KBM-7 (cell line): ENCODE measurements around the gene MAP4K4.

Experiments used
- DNase-seq: peaks from one replicate; pipeline ENCODE4 v3.0.0-alpha.2; 2015
- in situ Hi-C: fragments of 300-500 bp; cut with MboI; formaldehyde crosslinking; loops from 2 replicates; pipeline ENCODE4 v1.14.3; 2020; ENCODE audit warnings: low sequenced_read_pairs, low pct_unique_long_range_greater_than_20kb, mixed read lengths

MAP4K4 gene

GRCh38 chr2:101717071-101717845 lies 19.8 kb downstream of the MAP4K4 start:
- in situ Hi-C loops: no loop called here
- DNase-seq: peak; percentile 66

DNA sequence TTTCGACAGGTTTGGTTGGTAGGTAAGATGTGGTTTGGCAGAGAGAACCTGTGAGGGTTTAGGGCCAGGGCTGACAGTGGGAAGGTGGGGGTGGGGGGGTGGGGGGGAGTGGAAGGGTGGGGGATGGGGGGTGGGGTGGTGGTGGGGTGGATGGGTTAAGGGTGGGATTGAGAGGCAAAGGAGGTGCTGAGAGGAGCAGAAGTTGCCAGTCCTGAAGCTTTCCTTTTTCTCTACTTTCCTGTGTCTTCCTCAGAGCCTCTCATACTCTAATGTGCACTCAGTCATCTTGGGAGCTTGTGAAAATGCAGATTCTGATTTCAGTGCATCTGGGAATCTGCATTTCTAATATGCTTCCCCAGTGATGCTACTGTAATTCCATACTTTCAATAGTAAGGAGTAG lies 21.0 kb downstream of the MAP4K4 start:
- no peak for DNase-seq
- in situ Hi-C loops: no loop called here

DNA sequence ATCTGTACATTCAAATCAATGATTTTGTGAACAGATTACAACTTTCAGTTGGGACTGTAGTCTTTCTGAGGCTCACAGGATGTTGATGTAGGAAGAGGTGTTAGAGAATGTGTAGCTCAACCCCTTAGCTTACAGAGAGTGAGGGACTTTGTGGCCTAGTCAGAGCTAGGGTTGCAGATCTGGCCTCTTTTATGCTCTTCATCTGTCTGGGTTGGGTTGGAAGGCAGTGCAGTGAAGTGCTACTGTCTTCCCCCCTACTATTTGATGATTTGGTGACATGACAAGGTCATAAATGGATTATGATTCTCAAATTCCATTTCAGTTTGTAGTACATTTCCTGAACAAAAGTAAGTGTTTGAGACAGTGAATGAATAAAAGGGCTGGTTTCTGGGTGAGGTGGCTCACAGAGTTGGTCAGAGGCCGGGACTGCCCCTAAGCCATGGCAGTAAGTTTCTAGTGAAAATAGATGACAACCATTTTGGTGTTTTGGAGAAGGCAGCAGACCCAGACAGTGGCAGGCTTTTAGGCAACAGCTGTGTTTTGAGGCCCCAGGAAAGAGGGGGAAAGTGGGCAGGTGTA lies 21.6 kb downstream of the MAP4K4 start:
- in situ Hi-C loops: no loop called here
- no peak for DNase-seq

DNA sequence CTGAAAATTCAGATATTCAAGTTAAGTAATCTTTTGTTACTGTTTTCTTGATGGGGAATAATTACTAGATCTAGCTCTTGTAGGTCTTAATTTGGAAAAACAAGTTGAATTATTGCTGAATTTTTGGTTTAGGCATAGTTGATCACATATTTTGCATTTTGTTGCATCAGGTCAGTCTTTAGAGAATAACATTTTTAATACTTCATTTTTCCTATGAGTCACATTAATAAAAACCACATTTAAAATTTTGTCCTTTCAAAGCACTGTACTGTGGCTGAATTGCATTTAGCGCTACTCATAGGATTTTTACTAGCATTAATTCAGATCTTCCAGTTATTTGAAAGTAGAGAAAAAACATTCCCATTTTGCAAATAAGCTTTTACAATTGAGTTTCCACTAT lies 23.2 kb downstream of the MAP4K4 start:
- no peak for DNase-seq
- in situ Hi-C loops: no loop called here

- peak; percentile 31 for DNase-seq
- in situ Hi-C loops: no loop called here
Measured at GRCh38 chr2:101722864-101723263, 25.4 kb downstream of the MAP4K4 start.

GRCh38 chr2:101723371-101724124 lies 26.0 kb downstream of the MAP4K4 start:
- no peak for DNase-seq
- in situ Hi-C loops: no loop called here

- in situ Hi-C loops: no loop called here
- DNase-seq: no peak
Measured at GRCh38 chr2:101724125-101724474, 26.6 kb downstream of the MAP4K4 start.

- in situ Hi-C loops: no loop called here
- DNase-seq: no peak
Measured at GRCh38 chr2:101725038-101725437, 27.5 kb downstream of the MAP4K4 start.

DNA sequence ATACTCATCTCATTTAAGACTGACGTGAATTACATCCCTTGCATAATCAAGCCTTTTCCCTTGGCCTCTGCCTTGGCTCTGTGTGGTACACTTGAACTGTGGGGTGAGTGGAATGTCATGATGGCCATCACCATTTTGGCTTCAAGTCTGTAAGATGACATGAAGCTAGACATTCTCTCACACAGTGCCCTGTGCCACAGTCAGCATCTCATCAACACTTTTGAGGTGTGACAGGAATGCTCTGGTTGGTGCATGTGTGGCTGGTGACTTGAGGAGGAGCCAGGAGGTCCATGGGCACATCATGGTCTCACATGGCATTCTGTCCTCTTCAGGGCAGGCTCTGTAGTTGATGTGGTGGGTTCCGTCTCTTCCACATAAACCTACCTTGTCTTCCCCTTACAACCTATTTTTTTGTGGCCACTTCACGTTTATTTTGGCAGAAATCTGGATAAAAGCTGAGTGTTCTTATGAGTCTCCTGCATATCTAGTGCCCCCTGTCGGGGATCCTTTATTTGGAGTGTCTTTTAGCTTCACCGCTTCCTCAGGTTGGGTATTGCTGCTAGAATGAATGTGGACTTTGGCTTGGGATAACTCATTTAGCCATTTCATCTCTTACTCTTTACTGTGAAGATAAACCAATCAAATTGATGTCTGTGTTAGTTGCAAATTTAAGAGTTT lies 28.1 kb downstream of the MAP4K4 start:
- in situ Hi-C loops: no loop called here
- DNase-seq: peak; percentile 67

GRCh38 chr2:101728865-101729264 lies 31.4 kb downstream of the MAP4K4 start:
- in situ Hi-C loops: no loop called here
- DNase-seq: no peak

DNA sequence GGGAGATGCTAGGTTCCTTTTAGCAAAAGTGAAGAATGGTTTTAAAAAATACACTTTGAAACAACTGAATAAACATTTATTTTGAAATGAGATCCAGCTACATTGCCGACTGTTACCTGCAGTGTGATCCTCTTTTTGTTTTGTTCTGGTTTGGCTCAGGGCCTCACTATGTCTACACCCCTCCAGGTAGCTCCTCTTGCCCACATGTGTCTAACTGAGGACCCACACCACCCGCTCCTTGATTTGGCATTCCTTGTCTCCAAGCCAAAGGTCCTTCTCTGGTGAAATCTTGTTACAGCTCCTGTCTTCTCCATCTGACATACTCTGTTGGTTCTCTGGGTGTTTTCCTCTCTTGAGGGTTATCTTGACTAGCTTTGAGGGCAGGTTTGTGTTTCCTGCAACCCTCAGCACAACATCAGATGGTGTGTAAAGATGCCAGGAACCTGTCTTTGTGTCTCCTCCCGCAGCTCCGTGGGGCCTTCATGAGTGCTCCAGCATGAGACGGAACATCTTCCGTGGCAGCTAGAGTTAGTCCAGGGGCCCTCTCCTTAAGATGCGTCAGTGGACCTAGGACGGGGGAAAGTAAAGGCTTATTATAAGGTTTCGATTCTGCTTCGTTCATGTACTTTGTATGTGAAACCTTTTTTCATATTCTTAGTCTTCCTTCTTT lies 32.1 kb downstream of the MAP4K4 start:
- no peak for DNase-seq
- in situ Hi-C loops: no loop called here

DNA sequence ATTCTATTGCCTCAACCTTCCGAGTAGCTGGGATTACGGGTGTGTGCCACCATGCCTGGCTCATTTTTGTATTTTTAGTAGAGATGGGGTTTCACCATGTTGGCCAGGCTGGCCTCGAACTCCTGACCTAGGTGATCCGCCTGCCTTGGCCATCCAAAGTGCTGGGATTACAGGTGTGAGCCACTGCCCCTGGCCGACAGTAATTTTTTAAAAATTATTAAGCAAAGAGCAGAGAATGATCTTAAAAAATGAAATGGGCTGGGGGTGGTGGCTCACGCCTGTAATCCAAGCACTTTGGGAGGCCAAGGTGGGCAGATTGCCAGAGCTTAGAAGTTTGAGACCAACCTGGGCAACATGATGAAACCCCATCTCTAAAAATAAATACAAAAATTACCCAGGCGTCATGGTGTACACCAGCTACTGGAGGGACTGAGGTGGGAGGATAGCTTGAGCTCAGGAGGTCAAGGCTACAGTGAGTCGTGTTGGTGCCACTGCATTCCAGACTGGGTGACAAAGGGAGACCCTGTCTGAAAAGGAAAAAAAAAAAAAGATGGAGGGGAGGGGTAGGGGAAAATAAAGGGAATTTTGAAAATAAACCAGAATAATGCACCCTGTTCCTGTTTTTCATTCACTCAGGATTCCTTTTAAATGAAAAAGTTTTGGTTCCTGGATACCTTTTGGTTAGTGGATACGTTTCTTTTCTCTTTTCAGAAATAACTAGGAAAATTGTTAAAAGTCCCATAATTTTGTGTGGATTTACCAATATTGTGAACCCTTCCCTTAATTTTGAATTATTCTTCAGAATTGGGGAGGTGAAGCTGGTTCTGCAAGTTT lies 33.9 kb downstream of the MAP4K4 start:
- in situ Hi-C loops: no loop called here
- no peak for DNase-seq

DNA sequence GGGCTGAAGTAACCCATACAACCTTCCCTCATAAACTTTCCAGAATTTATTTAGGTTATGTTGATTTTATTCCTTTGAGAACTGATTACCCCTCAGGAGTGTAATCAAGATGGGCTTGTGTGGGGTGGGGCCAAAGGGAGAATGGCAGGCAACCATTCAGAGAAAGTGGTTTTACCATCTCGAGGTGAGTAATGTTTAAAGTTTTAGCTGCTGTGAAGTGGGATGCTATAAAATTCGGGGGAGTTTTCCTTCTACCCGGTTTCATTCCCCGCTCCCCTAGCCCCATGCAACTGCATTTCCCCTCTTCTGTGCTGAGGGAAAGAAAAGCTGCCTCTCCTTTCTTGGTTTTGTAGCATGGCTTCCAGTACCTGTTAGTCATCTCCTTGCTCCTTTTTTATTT lies 34.7 kb downstream of the MAP4K4 start:
- in situ Hi-C loops: no loop called here

DNA sequence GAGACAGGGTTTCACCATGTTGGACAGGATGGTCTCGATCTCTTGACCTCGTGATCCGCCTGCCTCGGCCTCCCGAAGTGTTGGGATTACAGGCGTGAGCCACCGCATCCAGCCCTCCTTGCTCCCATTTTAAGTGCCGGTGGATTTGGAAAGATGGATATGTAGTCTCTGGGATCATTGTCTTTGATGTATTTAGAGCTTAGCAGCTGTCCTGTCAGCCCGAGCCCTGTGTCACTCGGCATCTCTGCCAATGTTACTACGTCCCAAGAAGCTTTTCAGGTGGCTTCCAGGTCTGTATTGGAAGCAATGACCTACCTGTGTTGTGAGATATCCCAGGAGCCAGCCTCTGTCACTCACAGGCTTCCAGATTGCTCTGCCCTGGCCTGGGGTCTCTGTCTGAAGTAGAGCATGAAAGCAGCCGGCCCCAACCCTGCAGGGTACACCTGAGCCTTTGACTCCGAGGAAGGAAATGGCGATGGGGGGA lies 35.3 kb downstream of the MAP4K4 start:
- in situ Hi-C loops: no loop called here
- DNase-seq: no peak

More for the DNA sequence above, 34.7 kb downstream of the MAP4K4 start:
- no peak for DNase-seq

GRCh38 chr2:101733257-101733993 lies 35.9 kb downstream of the MAP4K4 start:
- in situ Hi-C loops: no loop called here

DNA sequence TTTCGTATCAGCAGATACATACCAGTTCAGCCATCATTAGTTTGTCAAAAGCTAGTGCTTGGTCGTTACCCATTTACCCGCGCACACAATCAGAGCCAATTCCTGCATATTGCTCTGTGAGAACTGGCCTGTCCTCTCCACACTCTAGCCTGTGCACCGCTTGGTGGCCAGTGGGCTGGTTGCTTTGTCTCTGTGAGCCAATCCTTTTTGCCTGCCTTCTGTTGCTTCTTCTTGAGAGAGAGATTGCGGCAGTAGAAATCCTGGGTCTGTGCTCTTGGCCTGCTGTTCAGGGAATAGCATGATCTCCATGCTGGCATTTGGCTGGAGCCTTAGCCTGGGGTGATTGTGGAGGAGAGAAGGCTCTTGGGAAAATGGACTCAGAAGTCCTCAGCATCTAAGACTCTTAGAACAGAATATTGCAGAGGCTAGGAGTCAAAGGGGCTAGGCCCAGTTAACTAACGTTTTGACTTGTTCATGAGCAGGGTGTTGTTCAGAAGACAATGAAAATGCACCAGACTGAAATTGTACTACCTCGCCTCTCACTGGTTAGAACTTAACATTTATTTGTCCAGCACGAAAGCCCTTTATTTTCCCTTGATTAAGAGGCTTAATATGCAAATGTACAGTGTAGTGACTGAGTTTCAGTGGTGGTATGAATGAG lies 37.1 kb downstream of the MAP4K4 start:
- in situ Hi-C loops: no loop called here
- DNase-seq: no peak

More at GRCh38 chr2:101733257-101733993, 35.9 kb downstream of the MAP4K4 start:
- DNase-seq: no peak

- DNase-seq: no peak
- in situ Hi-C loops: no loop called here
Measured at GRCh38 chr2:101735166-101735533, 37.6 kb downstream of the MAP4K4 start.
